PC-9 (cell line): ENCODE data around the gene NSF. TPM values are rescaled to one million over a fixed set of nuclear protein-coding genes. Genes with fewer than 3 reads are reported as not detected.

Experiments used
- BruUV-seq: library from RNA; stranded (reverse); fragments of 400-500 nt; replicated peaks from 2 replicates; lab custom pipeline; 2021; lab: Mats Ljungman, UMichigan
- CTCF ChIA-PET: fragments of 300-600 bp; sonication (Branson Sonifier 250); formaldehyde crosslinking; loops from one replicate; lab custom pipeline; 2022; ENCODE audit warnings: antibody characterized with exemption; lab: Charles Lee
- POLR2A ChIA-PET: fragments of 300-600 bp; sonication (Branson Sonifier 250); formaldehyde crosslinking; loops from one replicate; lab custom pipeline; 2022; ENCODE audit warnings: antibody characterized with exemption; ENCODE audit not compliant: unreplicated experiment; lab: Charles Lee
- DNase-seq, 2 experiments: peaks; one replicate each; pipeline versions ENCODE4 v3.0.0 to v3.0.0-alpha.2; 2015 to 2022; ENCODE audit warnings: mixed read lengths in 1 of 2
- H2AFZ ChIP-seq: fragments of 200-600 bp; sonication (generic); 2 replicates; pipeline ENCODE4 v1.8.1; 2017; ENCODE audit warnings: antibody characterized with exemption
- H3F3A ChIP-seq: fragments of 200-600 bp; sonication (generic); 2 replicates; pipeline ENCODE4 v1.8.1; 2017; ENCODE audit warnings: antibody characterized with exemption, mild to moderate bottlenecking, low read depth; ENCODE audit not compliant: insufficient read depth
- H3K27ac ChIP-seq: fragments of 200-600 bp; sonication (generic); 2 replicates; pipeline ENCODE4 v1.6.1; 2016; ENCODE audit warnings: mixed run types
- H3K27me3 ChIP-seq: fragments of 200-600 bp; sonication (generic); 2 replicates; pipeline ENCODE4 v1.6.1; 2016; ENCODE audit warnings: low read depth, mixed run types; ENCODE audit not compliant: insufficient read depth
- H3K36me3 ChIP-seq: fragments of 200-600 bp; sonication (generic); 2 replicates; pipeline ENCODE4 v1.6.1; 2016; ENCODE audit warnings: low read depth, mixed run types
- H3K4me1 ChIP-seq: fragments of 200-600 bp; sonication (generic); replicated peaks from 2 replicates; pipeline ENCODE4 v1.6.1; 2016; ENCODE audit warnings: mixed run types; ENCODE audit not compliant: insufficient read depth
- H3K4me2 ChIP-seq: fragments of 200-600 bp; sonication (generic); 2 replicates; pipeline ENCODE4 v1.6.1; 2017; ENCODE audit warnings: mixed run types
- H3K4me3 ChIP-seq: fragments of 200-600 bp; sonication (generic); 2 replicates; pipeline ENCODE4 v1.6.1; 2016; ENCODE audit warnings: mixed run types
- H3K79me2 ChIP-seq: fragments of 200-600 bp; sonication (generic); 2 replicates; pipeline ENCODE4 v1.6.1; 2017; ENCODE audit warnings: low read depth, mixed run types
- H3K9me2 ChIP-seq: fragments of 200-600 bp; sonication (generic); 2 replicates; pipeline ENCODE4 v1.8.1; 2017; ENCODE audit warnings: mild to moderate bottlenecking; ENCODE audit not compliant: insufficient read depth
- H3K9me3 ChIP-seq: fragments of 200-600 bp; sonication (generic); 2 replicates; pipeline ENCODE4 v1.8.1; 2016; ENCODE audit warnings: low read depth; ENCODE audit not compliant: insufficient read depth
- H4K20me1 ChIP-seq: fragments of 200-600 bp; sonication (generic); 2 replicates; pipeline ENCODE4 v1.8.1; 2017; ENCODE audit not compliant: insufficient read depth
- CTCF ChIP-seq: fragments of 200-600 bp; sonication (generic); conservative IDR thresholded peaks from 2 replicates; pipeline ENCODE4 v1.6.1; 2017; ENCODE audit warnings: mixed run types, antibody characterized with exemption, mild to moderate bottlenecking, moderate library complexity
- EZH2 ChIP-seq: fragments of 200-600 bp; sonication (generic); IDR thresholded peaks from 2 replicates; pipeline ENCODE4 v1.8.0; 2017; ENCODE audit warnings: antibody characterized with exemption, low read depth
- intact Hi-C: fragments of 100-400 bp; cut with micrococcal nuclease; formaldehyde crosslinking; loops from one replicate; pipeline ENCODE4 v1.10.0; 2022; ENCODE audit not compliant: unreplicated experiment
- total RNA-seq: library from RNA; stranded (reverse); gene quantifications from 2 replicates; pipeline ENCODE4 v1.2.3, GENCODE V29; 2021

Gene NSF
- total RNA-seq, 1 experiment from 2014 or later, result 40.0 TPM

GRCh38 chr17:46741122-46741730 lies 150.8 kb downstream of the NSF start:
- ChIA-PET POLR2A (no interaction called here), CTCF (no interaction called here)
- Histone ChIP-seq H3K4me2 (no peak overlapping the region), H4K20me1 (no peaks in the 10 kb centered on the region), H2AFZ (no peak overlapping the region), H3K4me1 (peaks cover 21% of the 10 kb centered on the region), H3K79me2 (no peaks in the 10 kb centered on the region), H3K27me3 (no peaks in the 10 kb centered on the region), H3K27ac (no peak overlapping the region), H3K36me3 (no peaks in the 10 kb centered on the region), H3K9me2 (no peaks in the 10 kb centered on the region), H3K4me3 (no peak overlapping the region), H3K9me3 (no peaks in the 10 kb centered on the region), H3F3A (peaks cover 25% of the 10 kb centered on the region)
- TF ChIP-seq EZH2 (no peak), CTCF (no peak)
- DNase-seq, result no peak
- no TSS peak for BruUV-seq
- intact Hi-C loops, result no loop called here

- peak overlapping the region; percentile 38 for H3K4me2 ChIP-seq
- 0 out of 2 replicates have a peak, but pooled peaks cover 3% of the 10 kb centered on the region for H3K9me2 ChIP-seq
- H3K27me3 ChIP-seq, result no peaks in the 10 kb centered on the region
- DNase-seq, result peak; percentile 73 to 94
- no peaks in the 10 kb centered on the region for H4K20me1 ChIP-seq
- H3K9me3 ChIP-seq, result no peaks in the 10 kb centered on the region
- H3K4me1 ChIP-seq, result peaks cover 21% of the 10 kb centered on the region
- BruUV-seq, result no TSS peak
- H3K27ac ChIP-seq, result peak overlapping the region; percentile 48
- no peaks in the 10 kb centered on the region for H3K36me3 ChIP-seq
- intact Hi-C loops, result no loop called here
- H3K79me2 ChIP-seq, result no peaks in the 10 kb centered on the region
- H3F3A ChIP-seq, result peaks cover 25% of the 10 kb centered on the region
- ChIA-PET POLR2A (interaction anchor here (0.6 kb wide), 1 partner anchor 10 kb away, joined by 6 read pairs; no protein-coding TSS in a partner anchor), CTCF (interaction anchor here (0.6 kb wide), 1 partner anchor 16 kb away, joined by 4 read pairs; no protein-coding TSS in a partner anchor)
- no peak for TF ChIP-seq EZH2
- H2AFZ ChIP-seq, result no peak overlapping the region
- no peak overlapping the region for H3K4me3 ChIP-seq
Observed at GRCh38 chr17:46742565-46743270, 152.2 kb downstream of the NSF start.

GRCh38 chr17:46744441-46744840 lies 154.0 kb downstream of the NSF start:
- ChIA-PET CTCF (no interaction called here), POLR2A (no interaction called here)
- peaks cover 2% of the 10 kb centered on the region; the same call in 1 of the 2 replicates for H3K36me3 ChIP-seq
- no peaks in the 10 kb centered on the region for H4K20me1 ChIP-seq
- H3K4me1 ChIP-seq, result peaks cover 21% of the 10 kb centered on the region
- no peaks in the 10 kb centered on the region for H3K9me3 ChIP-seq
- no TSS peak for BruUV-seq
- TF ChIP-seq EZH2 (no peak), CTCF (no peak)
- no peaks in the 10 kb centered on the region for H3K79me2 ChIP-seq
- H2AFZ ChIP-seq, result no peak overlapping the region
- no peak overlapping the region for H3K4me2 ChIP-seq
- DNase-seq, result peak in 1 of 2 experiments; percentile 9
- 0 out of 2 replicates have a peak, but pooled peaks cover 3% of the 10 kb centered on the region for H3K9me2 ChIP-seq
- no peak overlapping the region for H3K4me3 ChIP-seq
- no peak overlapping the region for H3K27ac ChIP-seq
- intact Hi-C loops, result no loop called here
- no peaks in the 10 kb centered on the region for H3K27me3 ChIP-seq
- H3F3A ChIP-seq, result peaks cover 25% of the 10 kb centered on the region
